LoVo (cell line): ENCODE data around the gene PTRH1.
"Not testable (repeated sequence)": the region's sequence is repeated elsewhere in the genome, so short reads cannot be mapped to it uniquely, and the experiment has no call there.

ENCODE experiments used
- DNase-seq: peaks from one replicate; pipeline ENCODE4 v3.0.0-alpha.2; 2016; ENCODE audit warnings: low spot score

The PTRH1 gene, protein sequence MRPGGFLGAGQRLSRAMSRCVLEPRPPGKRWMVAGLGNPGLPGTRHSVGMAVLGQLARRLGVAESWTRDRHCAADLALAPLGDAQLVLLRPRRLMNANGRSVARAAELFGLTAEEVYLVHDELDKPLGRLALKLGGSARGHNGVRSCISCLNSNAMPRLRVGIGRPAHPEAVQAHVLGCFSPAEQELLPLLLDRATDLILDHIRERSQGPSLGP

DNA sequence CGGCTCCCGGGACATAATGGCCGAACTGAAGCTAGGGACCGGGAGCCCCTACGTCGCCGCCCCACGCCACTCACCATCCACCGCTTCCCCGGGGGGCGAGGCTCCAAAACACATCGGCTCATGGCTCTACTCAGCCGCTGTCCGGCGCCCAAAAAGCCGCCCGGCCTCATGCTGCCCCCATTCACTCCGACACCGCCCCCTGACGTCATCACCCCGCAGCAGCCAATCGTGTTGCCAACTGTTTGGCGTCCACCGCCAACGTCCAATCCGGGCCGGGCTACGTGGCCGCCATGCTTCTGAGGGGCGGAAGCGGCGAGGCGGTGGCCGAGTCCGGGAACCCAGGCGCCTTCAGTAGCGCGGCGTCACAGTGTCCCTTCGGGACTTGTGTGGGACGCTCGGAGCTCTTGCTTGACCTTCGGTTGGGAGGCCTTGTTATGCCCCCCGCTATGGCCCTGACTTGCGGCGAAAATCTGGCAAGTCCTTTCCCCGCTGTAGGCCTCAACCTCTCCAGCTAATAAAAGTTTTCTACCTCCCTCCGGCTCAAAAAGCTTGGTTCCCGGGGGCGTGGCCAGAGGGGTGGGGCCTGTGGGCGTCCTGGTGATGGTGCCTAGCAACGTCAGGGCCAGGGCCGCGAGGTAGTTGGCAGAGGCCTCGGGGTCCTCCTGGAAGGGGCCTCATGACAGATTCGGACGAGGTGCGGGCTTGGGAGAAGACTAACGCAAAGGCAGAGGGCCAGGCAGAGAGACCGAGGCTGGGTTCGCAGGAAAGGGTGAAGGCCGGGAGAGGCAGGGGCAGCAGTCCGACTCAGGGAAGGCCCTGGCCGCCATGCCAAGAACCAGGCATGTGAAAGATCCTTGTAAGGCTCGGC is at the start of gene PTRH1, which contains the start of gene TTC16:
Gene PTRH1, minus strand, starts transcription at position 194 of the 868 bp plus-strand sequence. Its CDS starts 24 bp downstream, at position 170.
Gene TTC16, plus strand, starts transcription at position 610 of the 868 bp plus-strand sequence. Its CDS starts 67 bp downstream, at position 677.
- DNase-seq = peak; percentile 97

DNA sequence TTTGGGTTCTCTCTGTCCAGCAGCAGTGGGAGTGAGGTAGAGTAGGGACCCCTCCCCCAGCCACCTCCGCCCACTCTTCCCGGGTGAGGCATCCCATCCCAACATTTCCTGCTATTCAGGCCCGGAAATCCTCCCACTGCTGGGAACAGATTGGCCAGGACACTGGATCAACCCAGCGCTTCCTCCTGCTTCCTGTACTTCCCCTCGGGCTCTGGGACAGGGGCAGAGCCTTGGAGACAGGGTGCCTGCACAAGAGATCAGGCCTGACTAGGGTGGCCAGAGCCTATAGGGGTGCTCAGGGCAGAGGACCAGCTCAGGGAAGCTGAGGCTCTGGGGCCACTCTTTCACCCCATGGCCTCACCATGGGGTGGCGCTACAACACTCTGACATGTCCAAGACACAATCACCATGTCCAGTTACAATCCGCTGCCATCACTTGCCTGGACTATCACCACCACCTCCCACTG is 48.5 kb upstream of the PTRH1 start:
- no peak for DNase-seq

DNA sequence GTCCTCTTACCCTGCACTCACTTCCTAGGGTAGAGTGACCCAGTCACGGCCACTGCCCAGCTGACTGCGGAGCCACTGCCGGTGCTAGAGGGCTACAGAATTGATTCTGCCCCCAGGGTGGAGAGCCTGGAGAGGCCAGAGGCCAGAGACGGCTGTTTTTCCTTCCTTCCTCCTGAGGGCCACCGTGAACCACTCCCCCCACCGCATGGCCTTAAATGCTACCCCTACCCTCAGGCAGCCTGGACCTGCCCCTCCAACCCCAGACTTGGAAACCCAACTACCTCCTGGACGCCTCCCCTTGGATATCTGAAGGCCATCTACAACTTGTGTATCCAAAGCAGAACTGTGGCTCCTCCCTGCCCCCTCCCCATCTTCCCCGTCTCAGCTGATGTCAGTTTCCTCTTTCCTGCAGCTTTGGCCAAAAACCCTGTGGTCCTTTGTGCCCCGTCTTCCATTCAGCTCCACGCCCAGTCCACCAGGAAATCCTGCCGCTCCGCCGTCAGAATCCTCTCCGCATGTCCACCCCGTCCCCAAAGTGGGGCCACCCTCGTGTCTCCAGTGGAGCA is 46.7 kb upstream of the PTRH1 start:
- DNase-seq = no peak

DNA sequence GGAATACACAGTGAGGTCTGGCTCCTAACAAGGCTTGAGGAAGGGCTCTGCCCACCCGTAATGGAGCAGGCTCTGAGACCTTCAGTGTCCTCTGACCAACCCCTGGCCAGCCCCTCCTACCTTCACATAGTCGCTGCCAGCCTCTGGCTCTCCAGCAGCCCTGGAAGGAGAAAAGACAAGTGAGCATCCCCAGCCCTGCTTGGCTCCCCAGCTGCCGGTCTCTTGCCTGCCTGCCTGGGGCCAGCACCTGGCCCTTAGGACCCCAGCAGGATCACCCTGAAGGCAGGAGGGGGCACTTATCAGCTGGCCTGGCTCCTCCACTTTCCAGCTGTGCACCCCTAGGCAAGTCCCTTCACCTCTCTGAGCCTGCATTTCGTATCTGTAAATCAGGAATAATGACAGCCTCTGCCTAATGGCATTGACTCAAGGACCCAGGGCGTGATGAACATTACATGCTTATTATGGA is 46.1 kb upstream of the PTRH1 start:
- DNase-seq = no peak

DNA sequence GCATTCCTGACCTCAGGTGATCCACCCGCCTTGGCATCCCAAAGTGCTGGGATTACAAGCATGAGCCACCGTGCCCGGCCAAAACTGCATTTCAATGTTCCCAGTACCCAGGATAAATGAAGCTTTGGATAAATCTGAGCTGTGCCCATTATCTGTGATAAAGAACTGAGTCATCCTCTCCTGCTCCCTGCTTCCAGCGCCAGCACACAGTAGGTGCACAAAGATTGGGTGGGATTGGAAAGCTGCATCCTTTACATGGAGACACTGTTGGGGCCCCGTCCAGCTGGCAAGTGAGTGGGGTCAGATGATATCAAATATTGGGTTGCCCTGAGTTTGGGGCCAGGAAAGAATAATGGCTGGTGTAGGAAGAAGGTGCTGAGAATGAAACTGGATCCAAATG is 45.6 kb upstream of the PTRH1 start:
- no peak for DNase-seq

DNA sequence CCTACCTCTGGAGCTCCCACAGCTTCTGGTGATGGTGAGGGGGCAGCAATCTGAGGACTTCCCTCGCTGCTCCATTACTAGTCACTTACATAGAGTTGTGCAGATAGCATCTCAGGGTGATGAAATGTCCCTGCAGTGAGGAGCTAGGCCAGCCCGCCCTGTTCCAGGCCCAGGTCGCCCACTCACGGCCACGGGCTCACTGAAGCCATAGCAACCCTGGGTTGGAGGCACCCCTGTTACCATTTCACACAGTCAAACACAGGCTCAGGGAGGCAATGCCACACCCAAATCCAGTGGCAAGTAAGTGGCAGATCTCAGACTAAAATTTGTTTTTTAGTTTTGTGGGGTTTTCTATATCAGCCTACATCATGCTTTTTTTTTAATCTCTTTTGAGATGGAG is 43.4 kb upstream of the PTRH1 start:
- DNase-seq = no peak

DNA sequence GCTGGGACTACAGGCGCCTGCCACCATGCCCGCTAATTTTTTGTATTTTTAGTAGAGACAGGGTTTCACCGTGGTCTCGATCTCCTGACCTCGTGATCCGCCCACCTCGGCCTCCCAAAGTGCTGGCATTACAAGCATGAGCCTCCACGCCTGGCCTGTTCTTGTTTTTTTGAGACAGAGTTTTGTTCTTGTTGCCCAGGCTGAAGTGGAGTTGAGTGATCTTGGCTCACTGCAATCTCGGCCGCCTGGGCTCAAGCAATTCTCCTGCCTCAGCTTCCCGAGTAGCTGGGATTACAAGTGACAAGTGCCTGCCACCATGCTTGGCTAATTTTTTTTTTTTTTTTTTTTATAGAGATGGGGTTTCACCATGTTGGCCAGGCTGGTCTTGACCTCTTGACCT is 41.3 kb upstream of the PTRH1 start:
- not testable (repeated sequence) for DNase-seq

DNA sequence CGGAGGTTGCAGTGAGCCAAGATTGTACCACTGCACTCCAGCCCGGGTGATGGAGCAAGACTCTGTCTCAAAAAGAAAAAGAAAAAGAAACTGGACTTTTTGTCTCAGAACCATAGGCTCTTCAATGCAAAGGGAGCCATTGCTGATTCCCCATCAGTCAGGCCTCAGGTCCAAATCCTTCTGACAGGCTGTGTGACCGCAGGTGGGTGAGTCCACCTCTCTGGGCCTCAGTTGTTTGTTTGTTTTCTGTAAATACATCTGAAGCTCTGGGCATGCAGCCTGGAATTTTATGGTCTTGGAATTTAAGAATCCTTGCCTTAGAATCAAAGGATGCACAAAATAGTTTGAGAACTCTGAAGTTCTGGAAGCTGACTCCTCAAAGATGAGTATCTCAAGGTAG is 40.8 kb upstream of the PTRH1 start:
- no peak for DNase-seq

DNA sequence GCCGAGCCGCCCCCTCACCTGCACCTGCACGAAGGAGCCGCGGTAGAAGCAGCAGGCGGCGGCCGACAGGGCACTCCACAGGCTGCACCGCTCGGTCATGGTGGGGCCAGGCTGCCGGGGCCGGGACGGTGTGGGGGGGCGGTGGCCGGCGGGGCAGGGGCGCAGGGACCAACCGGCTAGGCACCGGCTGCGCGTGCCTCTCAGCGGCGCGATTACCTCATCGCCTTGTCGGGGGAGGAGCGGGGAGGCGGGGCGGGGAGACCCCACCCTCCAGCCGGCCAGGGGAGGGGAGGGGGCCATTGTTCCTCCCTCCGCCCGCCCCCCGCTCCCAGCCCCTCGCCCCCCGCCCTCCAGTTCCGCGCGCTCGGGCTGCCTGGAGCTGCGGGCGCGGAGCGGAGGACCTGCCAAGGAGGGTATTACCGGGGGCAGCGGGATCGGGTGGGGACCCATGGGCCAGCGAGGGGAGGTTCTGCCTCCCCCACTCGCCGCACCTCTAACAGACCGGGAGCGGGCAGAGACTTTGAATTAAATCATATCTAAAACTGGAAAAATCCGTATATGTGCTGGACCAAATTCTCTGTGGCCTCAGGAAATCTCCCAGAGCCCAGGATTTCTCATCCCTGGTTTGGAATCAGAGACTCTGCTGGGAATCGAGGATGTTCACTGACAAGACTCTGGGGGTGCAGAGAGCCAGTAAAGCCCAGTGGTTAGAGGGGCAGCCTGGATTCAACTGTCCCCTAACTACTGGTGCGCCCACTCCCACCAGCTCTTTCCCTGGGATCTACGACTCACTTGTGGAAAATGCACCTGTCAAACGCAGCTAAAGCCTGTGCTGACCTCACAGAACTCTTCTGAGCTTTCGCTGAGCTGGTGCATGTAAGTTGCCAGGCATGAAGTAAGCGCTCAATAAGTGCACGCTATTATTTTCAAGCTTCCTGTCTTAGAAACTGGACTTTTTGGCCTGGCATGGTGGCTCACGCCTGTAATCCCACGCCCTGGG is 39.9 kb upstream of the PTRH1 start:
- DNase-seq = no peak

DNA sequence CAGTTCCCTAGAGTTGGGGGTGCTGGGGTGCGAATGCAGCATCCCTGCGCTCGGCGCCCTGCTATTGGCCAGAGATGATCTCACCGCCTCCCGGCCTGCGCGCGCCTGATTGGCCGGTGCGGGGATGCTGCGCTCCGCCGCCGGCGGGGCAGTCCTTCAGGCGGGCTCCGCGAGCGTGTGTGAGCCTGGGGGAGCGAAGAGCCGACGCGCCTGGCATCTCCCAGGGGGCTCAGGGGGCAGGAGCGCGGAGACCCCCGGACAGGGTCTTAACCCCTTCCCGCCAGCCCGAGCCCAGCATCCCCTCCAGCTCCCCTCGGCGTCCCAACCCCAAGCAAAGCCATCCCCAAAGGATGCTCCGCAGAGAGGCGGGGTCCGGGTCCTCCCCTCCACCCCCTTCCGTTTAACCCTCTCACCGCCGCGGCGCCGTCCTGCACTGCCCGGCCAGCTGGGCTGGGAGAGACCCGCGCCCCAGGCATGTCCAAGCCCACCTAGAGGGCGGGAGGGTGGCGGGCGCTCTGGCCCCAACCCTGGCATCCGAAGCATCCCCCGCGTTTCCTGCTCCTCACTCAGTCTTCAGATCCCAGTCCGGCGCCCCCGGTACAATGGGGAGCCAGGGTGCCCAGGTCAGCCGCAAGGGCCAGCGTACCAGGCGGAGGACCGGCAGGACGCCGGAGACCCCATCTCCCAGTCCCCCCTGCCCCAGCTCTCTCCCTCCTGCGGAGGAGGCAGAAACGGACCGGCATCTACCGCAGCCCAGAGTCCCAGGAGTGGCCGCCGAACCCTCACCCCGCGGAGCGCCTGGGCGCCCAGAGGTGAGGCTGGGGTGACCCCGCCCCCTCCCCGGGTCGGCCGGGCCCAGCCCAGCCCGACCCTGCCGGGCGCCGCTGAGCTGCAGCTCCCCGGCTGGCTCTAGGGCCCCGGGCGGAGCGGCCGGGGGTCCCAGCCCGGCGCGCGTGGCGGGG is 38.9 kb upstream of the PTRH1 start:
- DNase-seq = no peak

DNA sequence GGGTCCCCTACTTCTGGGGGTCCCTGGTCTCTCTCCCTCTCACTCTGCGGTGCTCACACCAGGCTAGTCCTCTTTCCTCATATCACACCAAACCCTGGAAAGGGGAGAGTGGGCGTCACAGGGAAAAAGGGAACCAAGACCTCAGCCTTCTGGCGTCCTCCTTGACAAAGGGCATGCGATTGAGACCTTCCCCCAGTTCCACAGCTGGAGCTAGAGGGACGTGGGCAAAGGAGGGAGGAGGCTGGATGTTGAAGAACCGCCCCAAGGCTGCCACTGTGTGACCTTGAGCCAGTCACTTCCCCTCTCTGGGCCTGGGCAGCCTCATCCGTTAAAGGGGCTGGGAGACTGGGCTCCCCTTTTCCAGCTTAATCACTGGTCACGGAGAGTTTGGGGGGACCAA is 38.2 kb upstream of the PTRH1 start:
- DNase-seq = no peak

DNA sequence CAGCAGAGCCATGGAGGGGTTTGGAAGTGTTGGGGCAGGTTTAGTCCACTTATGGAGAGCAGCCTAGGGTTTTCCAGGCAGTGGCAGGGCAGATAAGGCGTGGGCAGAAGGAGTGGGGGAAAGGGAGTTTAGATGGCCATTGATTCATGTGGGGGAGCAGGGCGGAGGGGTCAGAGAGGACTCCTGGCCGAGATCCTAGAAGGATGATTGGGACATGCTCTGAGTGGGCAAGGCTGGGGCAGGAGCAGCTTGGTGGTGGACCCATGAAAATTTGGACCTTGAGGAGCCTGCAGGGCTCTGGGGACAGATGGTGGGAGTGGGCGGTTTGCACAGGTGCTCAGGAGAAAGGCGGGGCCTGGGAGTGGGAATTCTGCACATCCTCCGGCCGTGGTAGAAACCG is 37.7 kb upstream of the PTRH1 start:
- no peak for DNase-seq

DNA sequence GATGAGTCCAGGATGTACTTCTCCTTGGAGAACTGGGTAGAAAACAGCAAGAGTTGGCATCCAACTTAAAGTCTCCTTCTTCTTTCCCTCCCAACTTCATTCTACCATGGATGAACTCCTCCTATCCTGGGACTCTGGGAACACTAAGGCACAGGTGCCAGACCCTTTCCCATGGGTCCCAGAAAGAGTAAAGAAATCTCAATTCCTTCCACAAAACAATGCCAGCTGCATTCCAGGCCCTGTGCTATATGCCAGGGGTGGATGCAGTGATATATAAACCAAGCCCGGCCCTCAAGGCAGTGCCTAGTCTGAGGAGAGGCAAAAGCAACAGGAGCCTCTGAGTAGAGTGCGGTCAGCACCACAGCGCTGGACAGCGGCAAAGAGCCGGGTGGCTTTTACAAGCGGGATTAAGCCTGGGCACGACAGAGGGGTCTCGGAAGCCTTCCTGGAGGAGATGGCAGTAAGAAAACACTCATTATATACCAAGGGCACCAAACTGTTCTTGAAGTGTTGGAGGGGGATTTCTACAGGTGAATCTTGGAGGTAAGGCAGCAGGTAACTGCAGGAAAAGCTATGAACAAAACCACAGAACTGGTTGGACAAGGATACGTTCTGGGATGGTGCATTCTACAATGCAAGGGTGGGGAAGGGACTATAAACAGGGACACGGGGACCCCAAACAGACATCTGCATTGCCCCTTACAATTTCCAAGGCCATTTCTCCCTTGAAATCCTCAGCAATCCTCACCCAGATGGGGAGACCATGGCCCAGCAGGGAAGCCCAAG is 36.0 kb upstream of the PTRH1 start:
- peak; percentile 21 for DNase-seq

DNA sequence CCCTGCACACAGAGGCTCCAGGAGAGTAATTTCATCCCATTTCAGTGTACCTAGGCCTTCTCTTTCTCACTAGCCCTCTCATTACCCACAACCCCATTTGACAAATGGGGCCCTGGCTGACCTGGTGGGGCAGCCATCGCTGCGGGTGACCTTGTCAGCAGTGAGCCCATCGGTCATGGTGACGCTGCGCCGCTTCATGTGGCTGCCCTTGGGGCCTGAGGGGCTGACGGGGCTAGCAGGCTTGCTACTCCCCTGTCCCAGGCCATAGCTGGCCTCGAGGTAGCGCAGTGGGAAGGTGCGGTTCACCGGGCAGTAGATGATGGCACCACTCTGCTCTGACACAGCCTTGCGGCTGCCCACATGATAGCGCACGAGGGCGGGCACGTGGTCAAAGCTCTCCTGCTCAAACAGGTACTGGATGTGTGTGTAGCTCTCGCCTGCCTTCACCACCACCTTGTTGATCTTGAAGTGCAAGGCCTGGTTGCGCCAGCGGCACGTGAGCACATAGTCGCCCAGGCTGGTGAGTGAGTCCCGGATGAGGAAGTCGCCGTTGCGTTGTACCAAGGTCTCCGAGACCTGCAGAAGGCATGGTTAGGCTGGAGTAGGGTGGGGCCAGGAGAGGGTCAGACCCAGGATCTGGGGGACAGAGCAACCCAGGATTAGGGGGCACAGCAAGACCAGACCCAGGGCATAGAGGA is 33.8 kb upstream of the PTRH1 start:
- DNase-seq = no peak

DNA sequence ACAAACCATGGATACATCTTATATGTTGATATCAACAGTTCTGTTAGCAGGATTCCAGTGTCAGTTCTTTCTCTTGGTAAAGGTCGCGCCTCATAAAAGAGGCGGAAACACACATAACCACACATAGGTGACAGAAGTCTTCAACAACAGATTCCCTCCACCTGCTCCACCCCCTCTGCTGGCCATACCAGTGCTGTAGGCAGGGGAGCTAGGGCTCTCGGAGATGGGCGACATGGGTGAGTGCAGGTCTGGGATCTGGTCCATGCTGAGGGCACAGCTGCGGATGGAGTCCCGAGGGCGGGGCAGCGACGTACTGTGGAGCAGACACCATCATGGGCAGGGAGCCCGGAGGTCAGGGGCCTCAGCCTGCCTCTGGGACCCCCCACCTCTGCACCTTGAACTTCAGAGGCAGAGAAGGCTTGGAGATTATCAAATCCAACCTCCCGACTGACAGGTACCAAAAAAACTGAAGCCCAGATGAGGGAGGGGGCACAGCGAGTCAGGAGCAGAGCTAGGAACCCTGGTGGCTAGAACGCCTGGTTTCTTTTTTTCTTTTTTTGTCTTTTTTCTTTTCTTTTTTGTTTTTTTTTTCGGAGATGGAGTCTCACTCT is 31.6 kb upstream of the PTRH1 start:
- DNase-seq = no peak

DNA sequence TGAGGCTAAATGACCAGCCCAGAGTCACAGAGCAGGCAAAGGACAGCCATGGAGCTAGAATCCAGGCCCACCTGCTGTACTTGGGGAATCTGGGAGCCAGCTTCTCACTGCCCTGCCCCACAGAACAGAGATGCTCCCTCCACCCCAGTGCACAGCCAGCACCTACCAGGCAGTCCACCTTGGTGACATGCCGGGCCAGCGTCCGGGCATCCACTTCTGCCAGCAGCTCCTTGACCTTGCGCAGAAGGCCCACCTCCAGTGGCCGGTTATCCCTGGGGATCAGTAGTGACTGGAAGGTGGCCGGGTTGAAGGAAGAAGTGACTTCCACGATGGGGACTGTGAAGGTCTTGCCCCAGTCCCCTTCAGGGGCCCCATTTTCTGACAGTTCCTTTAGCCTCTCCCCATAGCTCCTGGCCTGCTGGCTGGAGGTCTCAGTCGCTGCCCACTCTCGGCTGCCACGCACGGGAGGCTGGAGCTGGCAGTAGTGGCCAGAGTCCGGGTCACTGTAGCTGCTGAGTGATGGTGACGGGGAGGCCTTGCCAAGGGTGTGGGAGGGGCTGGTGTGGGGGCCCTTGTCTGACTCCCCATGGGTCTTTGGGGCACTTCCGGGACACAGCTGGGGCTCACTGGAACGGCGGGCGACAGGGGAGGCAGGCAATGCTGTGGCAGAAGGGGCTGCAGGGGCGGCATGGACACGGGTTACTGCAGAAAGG is 29.1 kb upstream of the PTRH1 start:
- DNase-seq = no peak

DNA sequence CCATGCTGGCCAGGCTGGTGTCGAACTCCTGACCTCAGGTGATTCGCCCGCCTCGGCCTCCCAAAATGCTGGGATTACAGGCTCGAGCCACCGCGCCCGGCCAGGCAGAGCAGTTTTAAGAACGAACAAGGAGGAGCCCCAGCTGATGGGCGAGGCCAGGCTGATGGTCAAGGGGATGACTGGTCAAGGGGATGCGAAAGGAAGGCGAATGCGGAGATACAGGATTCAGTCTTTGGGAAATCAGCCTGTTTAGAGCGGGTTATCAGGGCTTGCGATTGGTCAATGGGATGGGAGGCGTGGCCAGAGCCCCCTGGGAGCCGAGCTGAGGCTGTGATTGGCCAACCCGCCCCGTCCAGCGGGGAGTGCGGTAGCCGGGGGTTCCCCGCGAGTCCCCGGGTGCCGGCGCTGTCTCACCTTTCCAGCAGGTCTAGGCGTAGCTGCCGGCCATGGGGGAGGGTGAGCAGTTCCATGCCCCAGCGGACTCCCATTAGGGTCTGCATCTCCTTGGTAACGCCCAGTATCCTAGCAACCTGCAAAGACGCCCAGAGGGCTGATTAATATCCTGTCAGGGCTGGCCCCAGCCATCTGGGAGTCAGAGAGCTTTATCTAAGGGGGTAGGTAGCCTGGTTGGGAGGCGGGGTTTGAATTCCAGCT is 27.1 kb upstream of the PTRH1 start:
- DNase-seq = no peak
